Eye (tissue), 1 donor: ENCODE measurements around the gene PRAF2.

Experiments
- DNase-seq: peaks from one replicate; pipeline ENCODE4 v3.0.0-alpha.2; 2015

The PRAF2 gene

DNA sequence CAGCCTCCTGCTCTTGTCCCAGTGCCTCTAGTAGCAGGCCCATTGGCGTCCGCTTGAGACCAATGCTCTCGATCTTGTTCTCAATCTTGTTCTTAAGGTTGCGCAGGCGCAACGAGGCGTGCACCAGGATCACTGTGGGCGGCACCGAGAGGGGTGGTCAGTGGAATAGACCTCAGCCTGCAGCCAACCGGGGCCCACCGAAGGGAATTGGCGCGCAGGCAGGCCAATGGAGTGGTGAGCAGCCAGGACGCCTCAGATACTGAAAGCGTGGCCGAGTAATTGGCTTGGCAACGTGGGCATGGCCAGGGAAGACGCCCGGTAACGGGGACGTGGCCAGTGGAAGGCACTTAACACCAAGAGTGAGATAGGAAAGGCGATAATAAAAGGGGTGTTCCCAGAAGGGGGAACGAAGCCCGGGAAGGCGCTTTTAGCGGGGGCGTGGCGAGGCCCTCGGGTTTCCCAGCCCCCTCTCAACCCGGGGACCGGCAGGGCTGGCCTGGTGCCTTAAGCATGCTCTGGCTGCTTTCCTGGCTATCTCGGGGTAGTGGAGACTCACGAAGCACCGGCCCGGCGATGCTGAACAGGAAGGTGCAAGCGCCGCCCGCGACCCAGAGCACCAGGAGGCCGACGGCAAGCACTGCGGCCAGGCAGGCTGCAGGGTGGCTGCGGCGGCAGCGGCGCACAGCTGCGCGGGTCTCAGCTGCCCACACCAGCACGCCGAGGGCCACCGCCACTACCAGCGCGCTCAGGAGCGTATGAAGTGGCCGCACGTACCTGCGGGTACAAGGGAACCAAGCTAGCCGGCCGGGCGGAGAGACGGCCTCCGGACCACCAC, 1.7 kb downstream of the PRAF2 start:
- DNase-seq, result peak; percentile 85

DNA sequence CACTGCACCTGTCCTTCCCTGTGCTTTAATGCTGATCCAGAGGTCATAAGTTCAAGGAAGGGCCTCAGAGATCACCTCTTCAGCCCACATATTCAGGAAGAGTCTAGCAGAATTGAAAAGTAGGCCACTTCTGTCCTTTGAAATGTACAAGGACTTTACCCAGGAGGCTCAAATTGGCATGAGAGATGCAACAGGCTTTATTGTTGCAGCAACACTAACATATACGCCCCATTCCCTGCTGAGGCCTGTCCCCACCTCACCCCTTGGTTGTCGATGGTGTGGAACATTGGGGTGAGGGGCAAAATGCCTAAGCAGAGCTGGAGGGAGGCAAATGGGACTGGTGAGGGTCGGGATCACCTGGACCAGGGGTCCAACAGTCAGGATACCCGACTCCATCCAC, 2.8 kb downstream of the PRAF2 start:
- no peak for DNase-seq

DNA sequence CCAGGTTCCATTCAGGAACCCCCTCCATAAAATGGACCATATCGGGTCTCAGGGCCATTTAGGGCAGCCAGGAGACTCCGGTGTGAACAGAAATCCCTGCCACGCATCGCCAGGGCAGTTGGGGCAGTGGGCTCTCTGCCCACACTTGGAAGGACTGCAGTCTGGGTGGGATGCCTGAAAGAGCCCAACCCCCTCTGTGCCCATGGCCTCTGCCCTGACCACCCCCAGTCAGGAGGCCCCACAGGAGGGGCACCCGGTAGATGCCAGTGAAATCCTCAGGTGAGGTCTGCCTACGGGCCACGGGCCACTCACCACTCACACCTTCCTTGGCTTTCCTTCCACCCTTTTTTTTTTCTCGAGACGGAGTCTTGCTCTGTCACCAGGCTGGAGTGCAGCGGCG, 4.8 kb downstream of the PRAF2 start:
- no peak for DNase-seq

DNA sequence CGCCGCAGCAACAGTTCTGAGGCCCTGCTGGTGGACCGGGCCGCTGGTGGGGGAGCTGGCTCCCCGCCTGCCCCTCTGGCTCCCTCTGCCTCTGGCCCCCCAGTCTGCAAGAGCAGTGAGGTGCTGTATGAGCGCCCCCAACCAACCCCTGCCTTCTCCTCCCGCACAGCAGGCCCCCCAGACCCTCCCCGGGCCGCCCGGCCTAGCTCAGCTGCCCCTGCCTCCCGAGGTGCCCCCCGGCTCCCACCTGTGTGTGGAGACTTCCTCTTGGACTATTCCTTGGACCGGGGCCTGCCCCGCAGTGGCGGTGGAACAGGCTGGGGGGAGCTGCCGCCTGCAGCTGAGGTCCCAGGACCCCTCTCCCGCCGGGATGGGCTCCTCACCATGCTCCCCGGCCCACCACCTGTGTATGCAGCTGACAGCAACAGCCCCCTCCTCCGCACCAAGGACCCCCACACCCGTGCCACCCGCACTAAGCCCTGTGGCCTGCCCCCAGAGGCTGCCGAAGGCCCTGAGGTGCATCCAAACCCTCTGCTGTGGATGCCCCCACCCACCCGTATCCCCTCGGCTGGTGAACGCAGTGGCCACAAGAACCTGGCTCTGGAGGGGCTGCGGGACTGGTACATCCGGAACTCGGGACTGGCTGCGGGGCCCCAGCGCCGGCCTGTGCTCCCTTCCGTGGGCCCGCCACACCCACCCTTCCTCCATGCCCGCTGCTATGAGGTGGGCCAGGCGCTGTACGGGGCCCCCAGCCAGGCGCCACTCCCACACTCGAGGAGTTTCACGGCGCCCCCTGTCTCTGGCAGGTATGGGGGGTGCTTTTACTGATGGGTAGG, 6.3 kb downstream of the PRAF2 start:
- no peak for DNase-seq

DNA sequence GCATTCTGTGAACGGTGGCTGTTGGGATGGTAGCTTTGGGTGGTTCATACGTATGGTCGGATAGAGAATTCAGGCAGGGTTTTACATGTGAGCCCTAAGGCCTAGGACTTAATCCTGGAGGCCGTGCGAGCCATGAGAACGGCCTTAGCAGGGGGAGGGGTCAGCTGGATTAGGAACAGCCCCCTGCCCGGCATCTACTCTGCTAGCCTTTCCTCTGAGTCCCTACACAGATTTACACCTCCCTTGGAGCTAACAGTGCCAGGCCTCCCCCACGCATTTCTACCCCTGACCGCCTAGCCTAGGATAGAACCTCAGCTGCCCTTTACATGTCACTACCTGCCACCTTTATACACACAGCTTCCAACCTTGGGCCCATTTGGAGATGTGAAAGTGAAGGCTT, 7.1 kb downstream of the PRAF2 start:
- DNase-seq, result no peak

DNA sequence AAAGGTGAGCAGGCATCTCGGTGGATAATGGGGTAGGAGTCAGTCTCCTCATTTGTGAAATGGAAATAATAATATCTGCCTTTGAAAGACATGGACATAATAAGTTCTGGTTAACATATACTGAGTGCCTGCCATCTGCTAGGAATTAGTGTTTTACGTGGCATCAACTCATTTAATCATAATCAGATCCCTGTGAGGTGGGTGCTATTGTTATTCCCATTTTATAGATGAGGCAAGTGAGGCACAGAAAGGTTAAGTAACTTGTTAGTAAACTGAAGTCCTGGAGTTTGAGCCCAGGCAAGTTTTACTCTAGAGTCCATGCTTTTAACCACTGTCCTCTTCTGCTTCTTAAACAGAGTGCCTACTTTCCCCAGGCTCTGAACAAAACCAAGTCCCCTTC, 7.5 kb downstream of the PRAF2 start:
- no peak for DNase-seq

DNA sequence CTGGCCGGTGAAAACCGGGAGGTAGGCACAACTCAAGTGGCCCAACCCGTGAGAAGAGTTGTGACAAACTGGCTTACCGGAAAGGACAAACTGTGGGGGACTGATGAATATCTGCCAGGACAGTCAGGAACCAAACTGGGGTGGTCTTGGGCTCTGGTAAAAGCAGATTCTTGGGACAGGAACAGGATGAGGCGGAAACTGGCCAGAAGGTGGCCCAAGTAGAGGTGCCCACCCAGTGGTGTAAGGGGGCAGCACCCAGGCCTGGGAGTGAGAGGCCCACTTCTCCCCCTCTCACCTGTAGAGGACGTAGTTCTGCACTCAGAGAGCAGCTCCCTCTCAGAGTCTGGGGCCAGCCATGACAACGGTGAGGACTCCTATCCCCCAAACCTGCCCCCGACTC, 9.1 kb downstream of the PRAF2 start:
- DNase-seq, result no peak

DNA sequence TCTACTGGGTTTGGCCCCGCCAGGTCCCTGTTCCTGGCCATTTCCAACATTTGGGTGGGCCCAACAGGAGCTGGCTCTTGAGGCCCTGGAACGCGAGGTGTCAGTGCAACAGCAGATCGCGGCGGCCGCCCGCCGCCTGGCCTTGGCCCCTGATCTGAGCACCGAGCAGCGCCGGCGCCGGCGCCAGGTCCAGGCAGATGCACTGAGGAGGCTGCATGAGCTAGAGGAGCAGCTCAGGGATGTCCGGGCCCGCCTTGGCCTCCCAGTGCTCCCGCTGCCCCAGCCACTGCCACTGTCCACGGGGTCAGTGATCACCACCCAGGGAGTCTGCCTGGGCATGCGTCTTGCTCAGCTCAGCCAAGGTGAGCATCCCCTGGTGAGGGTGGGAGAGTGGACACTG, 9.5 kb downstream of the PRAF2 start:
- DNase-seq, result no peak

DNA sequence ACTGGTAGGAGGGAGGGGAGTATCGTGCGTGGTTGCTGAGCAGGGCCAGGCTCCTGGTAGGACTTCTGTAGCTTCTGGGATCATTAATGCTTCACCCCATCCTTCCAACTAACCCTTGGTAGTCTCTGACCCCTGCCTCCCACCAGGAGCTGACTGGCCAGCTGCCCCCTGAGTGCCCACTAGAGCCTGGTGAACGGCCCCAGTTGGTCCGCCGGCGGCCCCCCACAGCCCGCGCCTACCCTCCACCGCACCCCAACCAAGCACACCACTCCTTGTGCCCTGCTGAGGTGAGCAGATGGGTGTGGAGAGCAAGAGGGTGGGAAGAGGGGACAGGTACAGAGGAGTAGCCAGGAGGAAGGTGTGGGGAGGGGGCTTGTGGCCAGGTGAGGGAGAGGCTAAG, 10.1 kb downstream of the PRAF2 start:
- no peak for DNase-seq

DNA sequence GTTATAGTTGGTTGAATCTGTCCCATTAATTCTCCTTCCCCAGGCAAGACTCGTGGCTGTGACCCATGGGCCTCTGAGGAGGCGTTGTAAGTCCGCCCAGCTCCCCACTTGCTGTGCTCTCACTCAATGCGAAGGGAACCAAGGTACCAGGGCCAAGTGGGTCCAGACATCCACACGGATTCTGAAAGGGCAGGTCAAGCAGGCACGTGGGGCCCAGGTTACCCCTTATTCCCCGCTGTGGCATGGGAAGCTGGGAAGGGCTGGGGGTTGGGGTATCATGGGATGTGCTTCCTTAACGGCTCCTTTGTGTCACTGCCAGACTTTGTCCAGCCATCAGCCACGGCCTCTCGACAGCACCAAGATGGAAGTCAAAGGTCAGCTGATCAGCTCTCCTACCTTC, 11.9 kb downstream of the PRAF2 start:
- DNase-seq, result no peak

DNA sequence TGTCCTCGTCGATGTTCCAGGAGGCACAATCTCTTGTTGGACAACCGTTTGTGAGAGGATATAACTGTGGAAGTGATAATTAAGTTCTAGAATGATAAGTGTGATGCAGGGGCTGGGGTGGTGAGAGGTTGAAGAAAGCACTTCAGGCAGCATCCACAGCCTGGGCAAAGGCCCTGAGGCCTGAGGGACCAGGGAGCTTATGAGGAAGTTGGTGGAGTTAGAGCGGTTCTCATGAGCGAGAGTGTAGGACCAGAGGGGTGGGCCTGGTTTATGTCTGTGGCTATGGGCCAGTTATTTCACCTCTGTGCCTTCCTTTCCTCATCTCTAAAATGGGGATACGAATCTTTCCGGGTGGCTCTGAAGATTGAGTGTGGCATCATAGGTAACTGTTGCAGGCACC, 12.3 kb downstream of the PRAF2 start:
- no peak for DNase-seq

DNA sequence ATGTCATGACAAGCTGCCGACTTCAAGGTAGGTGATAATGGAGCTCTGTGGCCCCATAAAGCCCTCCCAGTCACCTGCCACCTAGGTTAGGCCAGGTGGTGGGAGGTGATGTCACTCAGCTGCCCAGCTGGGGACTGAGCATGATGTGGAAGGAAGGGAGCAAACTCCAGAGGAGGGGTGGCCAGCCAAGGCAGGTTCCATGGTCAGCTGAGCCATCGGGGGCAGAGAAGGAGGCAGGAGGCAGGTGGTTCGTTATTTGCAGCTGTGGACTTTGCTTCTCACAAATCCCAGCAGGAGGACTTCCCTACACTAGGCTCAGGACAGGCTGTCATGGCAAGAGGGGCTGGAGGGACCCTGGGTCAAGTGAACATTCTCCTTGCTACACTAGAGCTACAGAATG, 12.9 kb downstream of the PRAF2 start:
- DNase-seq, result no peak

DNA sequence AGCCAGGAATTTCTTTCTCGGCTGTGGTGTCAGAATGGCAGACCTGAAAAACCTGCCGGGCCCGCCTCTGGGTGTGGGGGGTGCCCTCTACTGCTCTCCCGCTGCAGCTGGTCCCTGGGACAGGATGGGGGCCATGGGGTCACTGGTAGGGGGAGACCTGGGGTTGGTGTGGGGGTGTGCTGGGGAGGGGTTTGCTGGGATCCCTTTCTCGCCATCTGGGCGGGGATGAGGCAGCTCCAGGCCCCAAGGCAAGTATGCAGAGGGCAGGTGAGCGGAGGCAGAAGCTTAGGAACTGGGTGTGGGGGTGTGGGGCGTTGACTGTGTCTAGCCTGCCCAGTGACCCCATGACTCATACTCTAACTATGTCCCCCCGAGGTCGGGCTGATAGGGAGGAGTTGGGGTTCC, 14.1 kb downstream of the PRAF2 start:
- DNase-seq, result no peak

DNA sequence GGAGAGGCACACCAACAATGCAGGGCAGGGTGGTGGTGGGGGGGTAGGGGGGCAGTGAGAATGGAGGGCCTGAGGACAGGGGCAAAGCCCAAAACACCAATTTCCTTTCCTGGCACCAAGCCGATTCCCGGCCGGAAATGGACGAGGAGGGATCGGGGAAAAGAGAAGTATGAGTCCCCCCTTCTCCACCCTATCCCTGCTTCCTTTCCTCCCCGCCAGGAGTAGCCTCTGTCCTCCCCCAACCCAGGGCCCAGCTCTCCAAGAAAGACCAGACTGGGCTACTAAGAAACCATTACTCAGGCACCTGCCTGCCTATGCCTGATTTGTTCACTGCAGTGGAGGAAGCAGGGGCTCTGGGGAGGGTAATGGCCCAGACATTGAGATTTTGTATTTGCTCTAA, 14.6 kb downstream of the PRAF2 start:
- DNase-seq, result no peak

DNA sequence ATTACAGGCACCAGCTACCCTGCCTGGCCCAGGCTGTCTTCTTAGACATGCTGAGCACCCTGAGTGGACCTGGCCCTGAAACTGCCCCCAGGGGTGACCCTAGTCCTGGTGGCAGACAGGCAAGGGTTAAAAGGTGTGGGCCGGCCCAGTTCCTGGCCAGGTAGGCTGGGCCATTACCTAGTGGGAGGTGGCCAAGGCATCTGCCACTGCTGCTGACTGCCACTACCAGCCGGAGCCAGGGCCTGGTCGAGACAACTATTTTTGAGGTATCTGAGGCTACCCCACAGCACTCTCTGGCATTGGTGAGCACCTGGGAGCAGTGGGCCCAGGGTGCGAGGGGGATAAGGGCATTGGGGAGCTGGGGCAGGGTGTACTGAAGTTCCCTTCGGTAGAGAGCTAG, 15.0 kb downstream of the PRAF2 start, which contains the start of gene CCDC120:
TSS of gene CCDC120 (plus strand) at position 206 of the 400 bp plus-strand sequence. CDS start 3,043 bp downstream, outside the sequence.
- no peak for DNase-seq

DNA sequence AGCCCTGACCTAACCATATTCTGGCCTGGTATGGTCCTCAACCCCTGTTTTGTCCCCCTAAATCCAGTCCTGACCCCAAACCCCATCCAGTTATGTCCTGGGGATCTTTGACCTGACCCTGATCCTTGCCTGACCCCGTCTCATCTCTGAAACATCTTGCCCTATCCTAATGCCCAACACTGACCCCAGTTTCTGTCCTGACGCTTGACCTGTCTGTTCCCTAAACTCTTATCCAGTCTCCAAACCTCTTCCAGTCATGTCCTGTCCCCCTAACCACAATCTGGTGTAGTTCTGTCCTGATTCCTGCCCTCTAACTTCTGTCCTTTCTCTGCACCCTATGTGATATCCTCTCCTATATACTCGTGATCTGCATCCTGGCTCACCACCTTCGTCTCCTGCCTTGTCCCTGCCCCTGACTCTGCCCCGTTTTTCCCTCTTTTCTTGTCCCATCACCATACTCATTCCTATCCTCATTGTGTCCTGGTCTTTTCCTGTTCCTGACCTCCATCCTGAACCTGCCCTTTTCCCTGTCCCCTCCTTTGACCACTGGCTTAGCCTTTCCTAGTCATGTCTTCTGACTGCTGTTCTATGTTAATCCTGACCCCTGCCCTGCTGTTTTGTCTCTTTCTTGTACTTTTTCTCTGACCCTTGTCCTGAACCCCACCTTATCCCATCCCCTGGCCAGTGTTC, 19.6 kb downstream of the PRAF2 start:
- DNase-seq, result no peak

DNA sequence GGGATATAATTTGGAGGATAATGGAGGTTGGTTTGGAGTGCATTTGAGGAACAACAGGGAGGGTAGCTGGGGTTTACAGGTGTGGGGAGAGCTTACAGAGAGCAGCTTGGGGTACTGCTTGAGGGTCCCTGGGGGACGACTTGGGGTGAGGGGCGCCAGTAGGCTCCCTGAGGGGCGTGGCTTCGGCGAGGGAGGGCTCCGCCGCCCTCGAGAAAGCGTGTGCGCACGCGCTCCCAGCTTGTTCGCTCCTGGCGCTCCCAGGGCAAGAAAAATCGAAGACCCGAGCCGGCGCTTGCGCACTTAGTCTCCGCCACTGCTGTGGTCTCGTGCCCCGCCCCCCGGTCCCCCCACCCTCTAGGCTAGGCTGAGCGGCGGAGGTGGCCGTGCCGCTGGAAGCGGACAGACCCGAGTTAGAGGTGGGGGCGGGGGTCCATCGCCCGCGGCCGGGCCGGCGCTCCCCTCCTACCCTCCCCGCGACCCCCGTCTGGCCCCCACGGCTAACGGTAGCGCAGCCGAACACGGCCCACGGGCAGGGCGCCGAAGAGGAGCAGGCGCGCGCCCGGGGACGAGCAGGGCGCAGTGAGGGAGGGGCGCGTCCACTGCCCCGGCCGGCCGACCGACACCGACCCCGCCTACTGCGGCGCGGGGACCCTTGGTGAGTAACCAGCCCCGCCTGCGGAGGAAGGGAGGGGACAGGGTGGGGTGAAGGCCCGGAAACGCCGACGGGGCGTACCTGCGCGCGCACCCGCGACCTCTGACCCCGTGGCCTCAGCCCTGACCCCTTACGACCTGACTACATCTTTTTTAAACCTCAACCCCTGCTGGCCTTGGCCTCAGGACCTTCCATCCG, 20.4 kb downstream of the PRAF2 start:
- DNase-seq, result peak; percentile 91

DNA sequence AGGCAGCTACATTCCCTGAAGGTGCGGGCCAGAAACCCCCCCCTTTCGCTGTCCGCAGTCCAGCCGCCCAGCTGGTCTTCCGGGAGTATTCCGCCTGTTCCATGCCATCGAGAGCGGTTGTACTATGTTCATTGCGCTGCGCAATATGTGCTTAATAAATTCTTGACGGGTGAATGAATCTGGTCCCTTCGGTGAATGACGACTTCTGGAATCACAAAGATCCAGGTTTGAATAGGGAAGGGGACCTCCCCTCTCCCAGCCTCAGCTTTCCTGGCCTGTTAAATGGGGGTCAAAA, 29.9 kb downstream of the PRAF2 start:
- no peak for DNase-seq

DNA sequence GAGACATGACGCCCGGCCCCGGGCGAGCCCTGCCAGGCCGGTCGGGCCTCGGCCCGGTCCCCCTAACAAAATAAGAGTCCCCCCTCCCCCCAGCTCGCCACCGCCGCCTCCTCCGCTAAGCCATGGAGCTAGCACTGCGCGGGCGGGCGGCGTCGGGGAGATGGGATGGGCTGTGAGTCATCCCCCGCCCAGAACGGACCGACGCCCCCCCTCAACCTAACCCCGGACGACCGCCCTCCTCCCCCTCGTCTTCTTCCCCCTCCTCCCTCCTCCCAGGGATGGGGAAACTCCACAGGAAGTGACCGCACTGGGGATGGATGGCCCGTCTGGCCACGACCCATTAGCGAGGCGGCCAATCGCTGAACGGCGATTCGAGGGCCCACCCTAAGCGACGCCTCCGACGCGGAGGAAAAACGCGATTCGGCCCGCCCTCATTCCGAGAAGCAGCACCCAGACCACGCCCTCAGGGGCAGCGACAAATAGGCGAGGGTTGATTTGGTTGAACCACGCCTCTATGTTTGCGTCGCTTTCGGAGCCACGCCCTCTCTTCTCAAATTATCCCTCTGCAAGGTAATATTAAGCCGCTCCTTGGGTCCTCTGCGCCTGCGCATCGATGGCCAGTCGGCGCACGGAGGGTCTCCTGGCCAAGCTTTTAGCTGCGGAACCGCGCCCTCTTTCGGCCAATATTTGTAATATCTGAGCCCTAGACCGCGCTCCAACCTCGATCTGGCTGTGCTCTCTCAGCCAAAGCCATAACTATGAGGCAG, 30.4 kb downstream of the PRAF2 start, which contains the start of gene TFE3:
TSS of gene TFE3 (minus strand) at position 138 of the 767 bp plus-strand sequence. CDS start at position 7, 131 bp downstream.
- peak; percentile 99 for DNase-seq

DNA sequence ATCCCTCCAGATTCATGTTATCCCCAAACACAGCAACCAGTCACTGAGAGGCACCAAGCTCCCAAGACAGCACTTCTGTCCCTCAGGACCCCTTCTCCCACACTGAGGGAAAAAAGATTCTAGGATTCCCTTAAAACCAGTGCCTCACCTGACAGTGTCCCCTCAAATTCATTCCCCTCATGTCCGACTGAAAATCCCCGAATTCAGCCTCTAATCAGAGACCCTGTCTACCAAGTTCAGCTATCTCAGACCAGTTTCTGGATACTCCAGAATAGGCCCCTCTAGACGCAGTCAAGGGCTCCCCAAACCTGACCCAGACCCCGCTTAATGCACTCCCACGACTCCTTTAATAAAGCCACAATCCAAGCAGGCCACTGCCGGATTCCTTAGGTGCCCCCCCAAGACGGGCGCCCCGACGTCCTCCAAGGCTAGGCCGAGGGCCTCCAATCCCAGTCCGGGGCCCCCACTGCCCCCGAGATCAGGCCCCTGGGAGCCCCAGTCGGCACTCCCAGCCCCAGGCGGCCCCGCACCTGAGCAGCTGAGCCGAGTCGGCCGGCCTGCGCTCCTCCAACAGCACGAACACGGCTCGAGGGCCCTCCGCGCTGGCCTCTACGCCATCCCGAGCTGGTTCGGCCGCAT, 31.1 kb downstream of the PRAF2 start:
- DNase-seq, result no peak
